GM10266 (cell line): Measurements from ENCODE around the gene KLHL6.
"Not testable (repeated sequence)": the region's sequence is repeated elsewhere in the genome, so short reads cannot be mapped to it uniquely, and the experiment has no call there.

Source experiments
- DNase-seq: peaks from one replicate; pipeline ENCODE4 v3.0.0; 2012; ENCODE audit errors: extremely low spot score
- TF ChIP-seq, protein P1 (sequence below): IDR thresholded peaks from 2 replicates; pipeline ENCODE4 v1.5.1; 2012; ENCODE audit warnings: mild to moderate bottlenecking, low read depth; ENCODE audit not compliant: control insufficient read depth, insufficient read depth; ENCODE audit errors: missing control alignments

KLHL6 gene

DNA sequence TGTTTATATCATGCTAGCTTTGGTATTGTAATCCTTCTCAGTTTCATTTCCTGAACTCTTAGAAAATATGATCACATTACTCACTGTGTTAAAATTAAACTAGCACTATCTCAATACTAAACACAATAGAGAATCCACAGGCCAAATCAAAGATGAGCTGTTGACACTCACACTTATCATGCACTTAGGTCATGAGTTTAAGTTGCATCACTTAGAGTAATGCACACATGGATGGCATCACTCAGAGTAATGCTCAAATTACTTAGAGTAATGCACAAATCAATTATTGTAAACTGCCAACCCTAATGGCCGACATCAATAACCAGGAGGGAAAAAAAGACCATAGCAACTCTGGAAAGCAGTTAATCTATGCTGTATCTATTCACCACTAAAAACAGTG lies 87.1 kb downstream of the KLHL6 start:
- TF ChIP-seq, protein P1, sequence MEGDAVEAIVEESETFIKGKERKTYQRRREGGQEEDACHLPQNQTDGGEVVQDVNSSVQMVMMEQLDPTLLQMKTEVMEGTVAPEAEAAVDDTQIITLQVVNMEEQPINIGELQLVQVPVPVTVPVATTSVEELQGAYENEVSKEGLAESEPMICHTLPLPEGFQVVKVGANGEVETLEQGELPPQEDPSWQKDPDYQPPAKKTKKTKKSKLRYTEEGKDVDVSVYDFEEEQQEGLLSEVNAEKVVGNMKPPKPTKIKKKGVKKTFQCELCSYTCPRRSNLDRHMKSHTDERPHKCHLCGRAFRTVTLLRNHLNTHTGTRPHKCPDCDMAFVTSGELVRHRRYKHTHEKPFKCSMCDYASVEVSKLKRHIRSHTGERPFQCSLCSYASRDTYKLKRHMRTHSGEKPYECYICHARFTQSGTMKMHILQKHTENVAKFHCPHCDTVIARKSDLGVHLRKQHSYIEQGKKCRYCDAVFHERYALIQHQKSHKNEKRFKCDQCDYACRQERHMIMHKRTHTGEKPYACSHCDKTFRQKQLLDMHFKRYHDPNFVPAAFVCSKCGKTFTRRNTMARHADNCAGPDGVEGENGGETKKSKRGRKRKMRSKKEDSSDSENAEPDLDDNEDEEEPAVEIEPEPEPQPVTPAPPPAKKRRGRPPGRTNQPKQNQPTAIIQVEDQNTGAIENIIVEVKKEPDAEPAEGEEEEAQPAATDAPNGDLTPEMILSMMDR, result no peak
- DNase-seq, result no peak

GRCh38 chr3:183466575-183466974 lies 88.9 kb downstream of the KLHL6 start:
- TF ChIP-seq, protein P1, result no peak
- no peak for DNase-seq

- not testable (repeated sequence) for DNase-seq
These were observed 89.8 kb downstream of the KLHL6 start for GRCh38 chr3:183465710-183466109.

DNA sequence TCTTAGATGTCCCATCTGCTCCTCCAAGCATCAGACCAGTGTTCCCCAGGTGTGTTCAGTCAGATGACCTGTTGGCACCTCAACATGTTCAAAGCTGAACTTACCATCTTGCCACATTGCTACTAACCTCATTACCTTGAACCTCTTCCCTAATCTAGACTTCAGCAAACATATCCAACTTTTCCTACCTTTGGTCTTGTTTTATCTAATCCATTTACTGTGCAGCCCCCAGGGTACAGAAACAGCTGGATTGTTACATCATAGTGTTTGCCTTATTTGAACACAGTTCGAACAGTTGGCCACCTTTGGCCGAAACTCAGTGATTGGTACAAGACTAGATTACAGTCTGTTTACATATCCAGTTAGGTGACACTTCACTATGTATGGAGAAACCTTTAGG lies 91.0 kb downstream of the KLHL6 start:
- no peak for DNase-seq
- TF ChIP-seq, protein P1, result no peak

- TF ChIP-seq, protein P1, result no peak
- DNase-seq, result no peak
These were observed 95.1 kb downstream of the KLHL6 start for GRCh38 chr3:183460081-183461055.

DNA sequence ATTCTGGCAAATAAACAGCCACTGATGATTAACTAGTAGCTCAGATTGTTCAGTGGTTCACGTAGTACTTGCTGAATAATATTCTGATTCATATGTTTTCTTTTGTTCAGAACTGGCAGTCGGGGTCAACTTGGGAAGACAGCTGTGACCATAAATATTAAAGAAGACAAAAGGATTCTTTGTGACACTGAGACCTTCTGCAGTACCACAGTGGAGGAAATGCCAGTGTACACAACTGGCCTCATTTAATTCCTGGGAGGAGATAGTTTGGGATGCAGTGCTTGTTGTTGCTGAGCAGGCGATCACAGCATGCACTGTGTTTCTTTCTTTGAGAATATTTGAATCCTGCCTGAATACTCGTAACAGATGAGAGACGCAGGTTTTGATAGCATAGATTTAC lies 100.4 kb downstream of the KLHL6 start:
- no peak for DNase-seq
- TF ChIP-seq, protein P1, result no peak

DNA sequence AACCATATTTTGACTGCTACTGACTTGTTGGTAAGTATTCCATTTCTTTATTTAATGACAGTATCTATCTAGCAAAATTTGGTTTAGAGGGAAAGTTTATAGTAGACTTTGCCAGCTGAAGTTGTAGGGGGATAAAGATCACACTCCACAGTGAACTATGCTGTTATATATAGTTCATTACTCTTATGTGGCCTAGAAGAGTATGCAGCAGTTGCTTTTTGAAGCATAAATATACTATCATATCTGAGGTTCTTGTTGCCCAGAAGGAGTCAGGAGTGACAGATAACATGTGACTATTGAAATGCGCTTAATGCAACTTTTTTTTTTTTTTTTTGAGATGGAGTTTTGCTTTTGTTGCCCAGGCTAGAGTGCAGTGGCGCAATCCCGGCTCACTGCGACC lies 101.4 kb downstream of the KLHL6 start:
- TF ChIP-seq, protein P1, result no peak
- no peak for DNase-seq
